Liver (tissue), 9 donors: Measurements from ENCODE around the gene NARS2. TPM values are rescaled to one million over a fixed set of nuclear protein-coding genes. Genes with fewer than 3 reads are reported as not detected.

Source experiments
- DNase-seq: peaks from one replicate; pipeline ENCODE4 v3.0.0-alpha.2; 2017; ENCODE audit warnings: low spot score
- H3K27ac ChIP-seq, 2 donors: one replicate each; pipeline ENCODE4 v1.7.0; 2013; ENCODE audit warnings: inconsistent platforms in 2 of 2, low read length in 2 of 2, control low read depth in 1 of 2, low read depth in 1 of 2, mild to moderate bottlenecking in 1 of 2
- H3K27me3 ChIP-seq, 4 donors: one replicate each; pipeline versions ENCODE4 v1.6.1 to v1.7.0; 2013; ENCODE audit warnings: low read length in 3 of 4, inconsistent platforms in 1 of 4, mild to moderate bottlenecking in 1 of 4, moderate library complexity in 1 of 4; ENCODE audit not compliant: control insufficient read depth in 4 of 4, insufficient read depth in 4 of 4
- H3K36me3 ChIP-seq, 4 donors: one replicate each; pipeline versions ENCODE4 v1.6.1 to v1.7.0; 2013; ENCODE audit warnings: low read length in 3 of 4, mild to moderate bottlenecking in 3 of 4, low read depth in 1 of 4, moderate library complexity in 1 of 4; ENCODE audit not compliant: control insufficient read depth in 4 of 4, insufficient read depth in 3 of 4
- H3K4me1 ChIP-seq, 4 donors: one replicate each; pipeline versions ENCODE4 v1.6.1 to v1.7.0; 2013; ENCODE audit warnings: low read length in 3 of 4, mild to moderate bottlenecking in 3 of 4, moderate library complexity in 1 of 4; ENCODE audit not compliant: control insufficient read depth in 4 of 4, insufficient read depth in 4 of 4
- H3K4me3 ChIP-seq, 3 donors: one replicate each; pipeline versions ENCODE4 v1.6.1 to v1.7.0; 2013; ENCODE audit warnings: low read length in 3 of 3, control low read depth in 1 of 3, low read depth in 1 of 3, mild to moderate bottlenecking in 1 of 3
- H3K9ac ChIP-seq, 2 donors: one replicate each; pipeline ENCODE4 v1.7.0; 2013; ENCODE audit warnings: low read length in 2 of 2, mild to moderate bottlenecking in 2 of 2, moderate library complexity in 2 of 2, control low read depth in 1 of 2, low read depth in 1 of 2
- H3K9me3 ChIP-seq, 4 donors: one replicate each; pipeline versions ENCODE4 v1.6.1 to v1.7.0; 2013; ENCODE audit warnings: low read length in 3 of 4; ENCODE audit not compliant: control insufficient read depth in 4 of 4
- ATF3 ChIP-seq: IDR thresholded peaks from 2 replicates; pipeline ENCODE4 v1.6.1; 2016; ENCODE audit warnings: antibody characterized with exemption
- CTCF ChIP-seq: fragments of 150-350 bp; IDR thresholded peaks from 2 replicates; pipeline ENCODE4 v1.5.1; 2017; ENCODE audit warnings: improper control_type of control experiment, low read depth, low read length; ENCODE audit not compliant: missing input control
- EGR1 ChIP-seq, 2 donors: IDR thresholded peaks; 2 replicates each; pipeline ENCODE4 v1.6.1; 2016 to 2018; ENCODE audit warnings: antibody characterized with exemption in 2 of 2, low read depth in 2 of 2
- FOXA1 ChIP-seq: IDR thresholded peaks from 2 replicates; pipeline ENCODE4 v1.6.1; 2016; ENCODE audit warnings: antibody characterized with exemption
- FOXA2 ChIP-seq: IDR thresholded peaks from 2 replicates; pipeline ENCODE4 v1.6.1; 2016; ENCODE audit warnings: antibody characterized with exemption
- GABPA ChIP-seq, 2 donors: IDR thresholded peaks in 1 of 2; conservative IDR thresholded peaks in 1 of 2; 2 replicates each; pipeline ENCODE4 v1.6.1; 2016; ENCODE audit warnings: antibody characterized with exemption in 2 of 2, mild to moderate bottlenecking in 1 of 2, moderate library complexity in 1 of 2
- HNF4A ChIP-seq, 2 donors: conservative IDR thresholded peaks; 2 replicates each; pipeline ENCODE4 v1.6.1; 2016; ENCODE audit warnings: antibody characterized with exemption in 2 of 2, mild to moderate bottlenecking in 2 of 2
- JUND ChIP-seq, 2 donors: IDR thresholded peaks; 2 replicates each; pipeline ENCODE4 v1.6.1; 2016; ENCODE audit warnings: antibody characterized with exemption in 2 of 2
- NR2F2 ChIP-seq: IDR thresholded peaks from 2 replicates; pipeline ENCODE4 v1.6.1; 2016; ENCODE audit warnings: antibody characterized with exemption
- RAD21 ChIP-seq, 2 donors: IDR thresholded peaks; 2 replicates each; pipeline ENCODE4 v1.6.1; 2016; ENCODE audit warnings: antibody characterized with exemption in 2 of 2, mild to moderate bottlenecking in 2 of 2
- REST ChIP-seq: IDR thresholded peaks from 2 replicates; pipeline ENCODE4 v1.6.1; 2016; ENCODE audit warnings: antibody characterized with exemption, mild to moderate bottlenecking
- RXRA ChIP-seq, 2 donors: IDR thresholded peaks; 2 replicates each; pipeline ENCODE4 v1.6.1; 2017 to 2018; ENCODE audit warnings: antibody characterized with exemption in 2 of 2, mild to moderate bottlenecking in 1 of 2
- SP1 ChIP-seq: IDR thresholded peaks from 2 replicates; pipeline ENCODE4 v1.6.1; 2018; ENCODE audit warnings: antibody characterized with exemption, mild to moderate bottlenecking
- YY1 ChIP-seq: IDR thresholded peaks from 2 replicates; pipeline ENCODE4 v1.6.1; 2016; ENCODE audit warnings: antibody characterized with exemption, mild to moderate bottlenecking
- WGBS: extraction: QIAGEN DNeasy Blood & Tissue Kit; methylation state at CpG from one replicate; pipeline ENCODE4 v1.1.7; 2013; 5-methylcytosine and 5-hydroxymethylcytosine counted together
- polyA plus RNA-seq, 2 donors: library from polyadenylated mRNA; stranded (reverse) in 1 of 2; unstranded in 1 of 2; fragments of 200-250 nt in 1 of 2; fragments of >200 nt in 1 of 2; fragmentation: Nextera tagmentation in 1 of 2; extraction: Ambion mirVana in 1 of 2; gene quantifications; one replicate each; pipeline versions ENCODE4 v1.2.1 to v1.2.3, GENCODE V29; 2013 to 2015
- total RNA-seq, 2 donors: library from RNA; depleted of rRNA; stranded (reverse); fragments of >200 nt; gene quantifications; one replicate each; pipeline ENCODE4 v1.2.3, GENCODE V29; 2014
- donor health status: healthy.
- donor health status: healthy.
- donor health status: healthy.
- donor health status: healthy.
- donor health status: healthy.

The NARS2 gene
- total and polyA plus RNA-seq, 4 donors, result 10.4 to 19.4 (median 11.8) TPM

- TF ChIP-seq GABPA (IDR thresholded peaks at IDR 0.05 in 1 of 2, conservative IDR thresholded peaks at IDR 0.05 in 1 of 2), result no peak
These were observed 142.6 kb downstream of the NARS2 start (continued) for GRCh38 chr11:78432058-78432515.

GRCh38 chr11:78429660-78430059, 145.0 kb downstream of the NARS2 start:
- 81% methylated on average over 4 of the region's 4 CpGs for WGBS
- H3K4me3 ChIP-seq, result no peak overlapping the region
- no peaks in the 10 kb centered on the region for H3K36me3 ChIP-seq
- H3K9me3 ChIP-seq, result no peaks in the 10 kb centered on the region
- DNase-seq, result no peak
- TF ChIP-seq RXRA (IDR thresholded peaks at IDR 0.05), result no peak
- no peak for TF ChIP-seq EGR1 (IDR thresholded peaks at IDR 0.05; ENCODE audit: low read depth in 2 of 2)
- no peak for TF ChIP-seq JUND (IDR thresholded peaks at IDR 0.05)
- no peaks in the 10 kb centered on the region for H3K27me3 ChIP-seq
- H3K9ac ChIP-seq, result no peak overlapping the region
- no peaks in the 10 kb centered on the region for H3K4me1 ChIP-seq
- H3K27ac ChIP-seq, result no peak overlapping the region

GRCh38 chr11:78429209-78429608, 145.5 kb downstream of the NARS2 start:
- H3K36me3 ChIP-seq, result no peaks in the 10 kb centered on the region
- no peak for DNase-seq
- H3K27ac ChIP-seq, result no peak overlapping the region
- H3K4me1 ChIP-seq, result no peaks in the 10 kb centered on the region
- no peaks in the 10 kb centered on the region for H3K27me3 ChIP-seq
- no peak overlapping the region for H3K9ac ChIP-seq
- H3K9me3 ChIP-seq, result no peaks in the 10 kb centered on the region
- no peak for TF ChIP-seq RAD21 (IDR thresholded peaks at IDR 0.05)
- TF ChIP-seq HNF4A (conservative IDR thresholded peaks at IDR 0.05), result no peak
- TF ChIP-seq NR2F2, result no peak
- TF ChIP-seq CTCF, result no peak
- TF ChIP-seq FOXA1, result no peak
- TF ChIP-seq GABPA (IDR thresholded peaks at IDR 0.05 in 1 of 2, conservative IDR thresholded peaks at IDR 0.05 in 1 of 2), result no peak
- no peak for TF ChIP-seq REST
- H3K4me3 ChIP-seq, result no peak overlapping the region

- Histone ChIP-seq H3K9me3 (no peaks in the 10 kb centered on the region), H3K27ac (no peak overlapping the region), H3K4me3 (no peak overlapping the region), H3K9ac (no peak overlapping the region), H3K27me3 (no peaks in the 10 kb centered on the region), H3K4me1 (no peaks in the 10 kb centered on the region), H3K36me3 (no peaks in the 10 kb centered on the region)
- 89% methylated on average over 3 of the region's 3 CpGs for WGBS
- DNase-seq, result no peak
- TF ChIP-seq ATF3 (no peak), CTCF (no peak), REST (no peak), EGR1 (IDR thresholded peaks at IDR 0.05; ENCODE audit: low read depth in 2 of 2) (no peak), RAD21 (IDR thresholded peaks at IDR 0.05) (no peak), HNF4A (conservative IDR thresholded peaks at IDR 0.05) (no peak), RXRA (IDR thresholded peaks at IDR 0.05) (no peak), NR2F2 (no peak), FOXA2 (no peak), FOXA1 (no peak), YY1 (no peak), SP1 (no peak)
These were observed 145.9 kb downstream of the NARS2 start for GRCh38 chr11:78428773-78429172.
